Esophagus (tissue), 2 donors: ENCODE results near the gene TLDC2. TPM values are rescaled to one million over a fixed set of nuclear protein-coding genes. Genes with fewer than 3 reads are reported as not detected.
A peak's percentile ranks its signal among the peaks of the same experiment; 100 is the strongest.
"Not testable (repeated sequence)": the region's sequence is repeated elsewhere in the genome, so short reads cannot be mapped to it uniquely, and the experiment has no call there.

Source experiments
- H3K27ac ChIP-seq, 2 donors: one replicate each; pipeline ENCODE4 v1.5.1; 2013; ENCODE audit warnings: low read depth in 2 of 2, mild to moderate bottlenecking in 2 of 2, inconsistent platforms in 1 of 2, low read length in 1 of 2, moderate library complexity in 1 of 2
- H3K27me3 ChIP-seq, 2 donors: one replicate each; pipeline ENCODE4 v1.6.1; 2013; ENCODE audit warnings: low read length in 2 of 2, control low read depth in 1 of 2, mild to moderate bottlenecking in 1 of 2; ENCODE audit not compliant: insufficient read depth in 2 of 2, control insufficient read depth in 1 of 2
- H3K36me3 ChIP-seq, 2 donors: one replicate each; pipeline ENCODE4 v1.6.1; 2013; ENCODE audit warnings: low read length in 1 of 2; ENCODE audit not compliant: control insufficient read depth in 2 of 2, insufficient read depth in 2 of 2
- H3K4me1 ChIP-seq, 2 donors: one replicate each; pipeline ENCODE4 v1.6.1; 2013; ENCODE audit warnings: low read length in 1 of 2; ENCODE audit not compliant: control insufficient read depth in 2 of 2, insufficient read depth in 2 of 2
- H3K4me3 ChIP-seq, 2 donors: one replicate each; pipeline ENCODE4 v1.5.1; 2013; ENCODE audit warnings: low read length in 2 of 2, mild to moderate bottlenecking in 2 of 2, low read depth in 1 of 2, moderate library complexity in 1 of 2
- H3K9me3 ChIP-seq, 2 donors: one replicate each; pipeline ENCODE4 v1.6.1; 2013; ENCODE audit warnings: mild to moderate bottlenecking in 2 of 2, low read depth in 1 of 2, low read length in 1 of 2, moderate library complexity in 1 of 2; ENCODE audit not compliant: control insufficient read depth in 2 of 2, insufficient read depth in 1 of 2
- WGBS, 2 donors: extraction: QIAGEN DNeasy Blood & Tissue Kit; methylation state at CpG; one replicate each; pipeline ENCODE4 v1.1.7; 2013; 5-methylcytosine and 5-hydroxymethylcytosine counted together
- polyA plus RNA-seq, 2 donors: library from polyadenylated mRNA; stranded (reverse); fragments of 200-250 nt; gene quantifications; one replicate each; pipeline ENCODE4 v1.2.3, GENCODE V29; 2013
- donor health status: healthy with polysubstance abuse.
- donor health status: Bipolar disorder and iron deficiency.

Gene TLDC2
- polyA plus RNA-seq, 2 donors = 0.16 to 0.29 TPM

- Histone ChIP-seq H3K9me3 (no peaks in the 10 kb centered on the region), H3K4me3 (no peak overlapping the region), H3K27me3 (no peaks in the 10 kb centered on the region), H3K36me3 (no peaks in the 10 kb centered on the region), H3K27ac (no peak overlapping the region), H3K4me1 (peaks cover 2 to 9% of the 10 kb centered on the region in 2 donors)
- 88 to 95% methylated on average over 7 of the region's 7 CpGs for WGBS, 2 donors
These were observed 9.8 kb upstream of the TLDC2 start for GRCh38 chr20:36866164-36866563.

DNA sequence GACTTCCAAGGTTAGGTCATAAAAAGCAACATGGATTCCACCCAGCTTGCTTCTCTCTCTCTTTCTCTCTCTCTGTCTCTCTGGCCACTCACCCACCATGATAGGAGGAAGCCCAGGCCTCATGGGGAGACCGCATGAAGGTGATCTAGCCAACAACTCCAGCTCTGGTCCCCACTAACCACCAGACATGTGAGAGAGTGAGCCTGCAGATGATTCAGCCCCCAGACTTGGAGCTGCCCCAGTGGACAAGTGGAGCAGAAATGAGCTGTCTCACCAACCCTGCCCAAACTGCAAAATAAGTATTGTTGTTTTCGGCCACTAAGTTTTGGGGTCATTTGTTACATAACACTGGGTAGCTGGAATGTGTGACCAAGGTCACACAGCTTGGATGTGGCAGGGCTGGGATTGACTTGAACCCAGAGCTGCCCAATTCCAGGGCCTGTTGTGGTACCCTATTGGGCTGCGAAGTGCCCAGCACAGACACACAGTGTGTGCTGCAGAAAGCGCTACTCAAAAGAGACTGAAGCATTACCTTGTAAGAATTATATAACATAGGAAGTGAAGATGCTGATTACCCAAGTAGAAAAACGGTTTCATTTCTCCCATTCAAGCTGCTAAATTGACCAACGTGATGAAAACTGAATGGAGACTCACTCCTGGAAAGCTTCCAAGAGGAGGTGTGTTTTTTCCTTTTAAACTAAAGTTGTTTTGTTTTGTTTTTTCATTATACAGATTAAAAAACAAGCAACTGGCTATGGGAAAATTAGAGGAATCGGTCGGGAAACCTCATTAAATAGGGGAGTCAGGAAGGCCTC is 9.1 kb upstream of the TLDC2 start:
- H3K27ac ChIP-seq = no peak overlapping the region
- no peaks in the 10 kb centered on the region for H3K9me3 ChIP-seq
- H3K36me3 ChIP-seq = no peaks in the 10 kb centered on the region
- H3K4me1 ChIP-seq = peaks cover 2% of the 10 kb centered on the region in 2 donors
- no peaks in the 10 kb centered on the region for H3K27me3 ChIP-seq
- 73 to 74% methylated on average over 8 of the region's 8 CpGs for WGBS, 2 donors
- H3K4me3 ChIP-seq = no peak overlapping the region

DNA sequence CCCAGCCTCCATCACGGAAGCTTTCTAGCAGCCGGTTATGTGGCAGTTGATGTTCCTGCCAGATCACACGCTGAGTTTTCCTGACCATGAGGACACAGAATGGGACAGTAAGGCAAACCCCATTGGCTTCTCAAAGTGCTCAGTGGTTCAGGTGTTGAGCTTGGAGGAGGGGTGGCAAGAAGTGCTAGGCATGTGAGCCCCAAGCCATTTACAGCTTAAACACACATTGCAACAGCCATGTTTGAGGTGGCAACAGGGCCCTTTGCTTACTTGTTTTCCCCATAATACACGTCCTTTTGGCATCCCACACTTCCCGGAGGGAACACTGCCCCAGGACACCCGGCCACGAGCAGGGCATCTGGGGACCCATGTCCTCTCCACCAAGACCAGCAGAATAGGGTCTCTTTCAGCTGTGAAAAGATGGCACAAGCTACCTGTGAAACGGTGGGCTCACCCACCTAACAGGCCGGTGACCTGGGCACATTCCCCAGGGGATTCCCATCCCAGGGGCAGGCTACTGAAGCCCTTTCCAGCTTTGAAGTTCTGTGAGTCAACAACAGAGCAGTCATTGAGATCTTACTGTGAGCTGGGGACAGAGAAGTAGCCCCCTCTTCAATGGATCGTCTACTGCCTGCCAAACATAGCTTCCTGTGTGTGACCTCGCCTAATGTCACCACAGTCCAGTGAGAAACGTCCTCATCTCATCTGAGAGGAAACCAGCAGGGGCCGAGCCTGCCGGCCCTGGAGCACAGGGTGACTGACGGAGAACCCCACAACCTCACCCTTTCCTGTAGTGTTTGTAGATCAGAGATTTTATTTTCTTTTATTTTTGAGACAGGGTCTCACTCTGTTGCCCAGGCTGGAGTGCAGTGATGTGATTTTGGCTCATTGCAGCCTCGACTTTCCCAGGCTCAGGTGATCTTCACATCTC is 4.0 kb upstream of the TLDC2 start:
- WGBS, 2 donors = 74% methylated on average over 16 of the region's 16 CpGs
- Histone ChIP-seq H3K27ac (no peak overlapping the region), H3K27me3 (no peaks in the 10 kb centered on the region), H3K4me1 (peaks cover 0 to 14% of the 10 kb centered on the region in 2 donors), H3K36me3 (no peaks in the 10 kb centered on the region), H3K9me3 (no peaks in the 10 kb centered on the region), H3K4me3 (no peak overlapping the region)

DNA sequence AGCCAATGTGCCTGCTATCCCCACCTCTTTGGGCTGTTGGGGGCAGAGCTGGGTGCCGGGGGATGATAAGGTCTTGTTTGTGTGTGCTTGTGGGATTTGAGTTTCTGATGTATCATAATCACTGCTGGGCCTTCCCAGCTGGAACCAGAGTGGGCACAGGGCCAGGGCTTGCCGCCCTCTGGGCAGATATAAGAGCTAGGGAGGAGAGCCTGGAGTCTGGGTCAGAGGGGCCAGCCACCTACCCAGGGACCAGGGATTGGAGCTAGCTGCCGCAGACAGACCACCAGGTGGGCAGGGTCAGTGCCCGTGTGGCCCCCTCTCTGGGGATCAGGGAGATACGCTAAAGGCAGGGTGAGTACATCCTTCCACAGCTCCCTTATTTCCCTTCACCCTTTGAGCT is 3.1 kb upstream of the TLDC2 start:
- Histone ChIP-seq H3K36me3 (no peaks in the 10 kb centered on the region), H3K4me3 (no peak overlapping the region), H3K27me3 (no peaks in the 10 kb centered on the region), H3K27ac (no peak overlapping the region), H3K9me3 (no peaks in the 10 kb centered on the region), H3K4me1 (peaks cover 0 to 17% of the 10 kb centered on the region in 2 donors)
- WGBS, 2 donors = 67 to 72% methylated on average over 5 of the region's 5 CpGs

- Histone ChIP-seq H3K4me3 (no peak overlapping the region), H3K27ac (no peak overlapping the region), H3K36me3 (no peaks in the 10 kb centered on the region), H3K27me3 (no peaks in the 10 kb centered on the region), H3K4me1 (peaks cover 0 to 17% of the 10 kb centered on the region in 2 donors), H3K9me3 (no peaks in the 10 kb centered on the region)
- 81 to 86% methylated on average over 13 of the region's 13 CpGs for WGBS, 2 donors
These were observed 2.3 kb upstream of the TLDC2 start for GRCh38 chr20:36873498-36874189.

- not testable (repeated sequence) for H3K27me3 ChIP-seq
- 75 to 80% methylated on average over 5 of the region's 5 CpGs for WGBS, 2 donors
- H3K27ac ChIP-seq = peak overlapping the region in 1 of 2 donors; percentile 70
These were observed 845 bp upstream of the TLDC2 start for GRCh38 chr20:36875093-36875492.

DNA sequence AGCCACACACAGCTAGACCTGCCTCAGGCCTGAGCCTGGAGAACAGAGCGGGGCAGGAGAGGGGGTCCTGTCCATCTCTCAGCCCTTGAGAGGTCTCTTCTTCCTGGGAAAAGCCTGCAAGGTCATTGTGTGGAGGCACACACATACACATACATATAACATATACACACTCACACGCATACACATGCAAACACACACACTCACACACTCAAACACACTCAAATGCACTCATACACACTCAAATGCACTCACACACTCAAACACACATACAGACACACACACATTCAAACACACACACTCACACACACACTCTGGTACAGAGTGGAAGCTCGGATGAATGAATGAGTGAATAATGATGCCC is 515 bp downstream of the TLDC2 start:
- no peaks in the 10 kb centered on the region for H3K36me3 ChIP-seq
- WGBS, 2 donors = 94 to 95% methylated on average over 3 of the region's 3 CpGs
- peaks cover 0 to 17% of the 10 kb centered on the region in 2 donors for H3K4me1 ChIP-seq
- no peaks in the 10 kb centered on the region for H3K9me3 ChIP-seq
- peak overlapping the region in 1 of 2 donors; percentile 50 for H3K27ac ChIP-seq
- H3K27me3 ChIP-seq = no peaks in the 10 kb centered on the region
- H3K4me3 ChIP-seq = no peak overlapping the region

More at GRCh38 chr20:36875093-36875492, 845 bp upstream of the TLDC2 start:
- H3K4me1 ChIP-seq = peaks cover 0 to 17% of the 10 kb centered on the region in 2 donors
- not testable (repeated sequence) for H3K36me3 ChIP-seq, H3K9me3 ChIP-seq, H3K4me3 ChIP-seq

DNA sequence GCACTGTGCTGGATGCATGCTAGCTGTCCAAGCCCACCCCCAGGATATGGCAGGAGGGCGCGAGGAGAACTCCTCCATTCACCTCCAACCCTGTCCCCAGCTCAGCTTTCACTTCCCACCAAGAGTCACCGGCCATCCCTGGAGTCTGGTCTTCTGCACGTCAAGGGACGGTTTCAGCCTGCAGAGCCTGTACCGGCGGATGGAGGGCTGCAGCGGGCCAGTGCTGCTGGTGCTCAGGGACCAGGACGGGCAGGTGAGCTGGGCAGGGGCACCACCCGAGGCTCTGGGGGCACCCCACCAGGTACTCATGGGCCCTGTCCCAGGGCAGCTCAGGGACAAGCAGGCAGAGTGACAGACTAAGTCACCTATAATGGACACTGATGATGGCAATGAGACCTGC is 3.0 kb downstream of the TLDC2 start:
- H3K4me3 ChIP-seq = no peak overlapping the region
- no peak overlapping the region for H3K27ac ChIP-seq
- H3K27me3 ChIP-seq = no peaks in the 10 kb centered on the region
- peaks cover 0 to 14% of the 10 kb centered on the region in 2 donors for H3K4me1 ChIP-seq
- H3K9me3 ChIP-seq = no peaks in the 10 kb centered on the region
- WGBS, 2 donors = 85 to 86% methylated on average over 10 of the region's 10 CpGs
- no peaks in the 10 kb centered on the region for H3K36me3 ChIP-seq

GRCh38 chr20:36880741-36881250 is 4.9 kb downstream of the TLDC2 start:
- Histone ChIP-seq H3K27me3 (no peaks in the 10 kb centered on the region), H3K9me3 (peaks cover 0 to 2% of the 10 kb centered on the region in 2 donors), H3K4me1 (peaks cover 0 to 9% of the 10 kb centered on the region in 2 donors), H3K4me3 (no peak overlapping the region), H3K36me3 (no peaks in the 10 kb centered on the region), H3K27ac (no peak overlapping the region)
- 89% methylated on average over 11 of the region's 11 CpGs for WGBS, 2 donors
